Endothelial cell of umbilical vein (primary cell): Measurements from ENCODE around the gene DST. TPM values are rescaled to one million over a fixed set of nuclear protein-coding genes. Genes with fewer than 3 reads are reported as not detected.
"Not testable (repeated sequence)": the region's sequence is repeated elsewhere in the genome, so short reads cannot be mapped to it uniquely, and the experiment has no call there.

Experiments used
- BruUV-seq: library from RNA; stranded (reverse); fragments of 400-500 nt; replicated peaks from 2 replicates; lab custom pipeline; 2021; lab: Mats Ljungman, UMichigan
- CTCF ChIA-PET: fragments of 300-600, 350-600 bp; sonication (Branson Sonifier 250); formaldehyde crosslinking; loops from one replicate; lab custom pipeline; 2021; ENCODE audit warnings: antibody characterized with exemption, inconsistent platforms; lab: Charles Lee
- POLR2A ChIA-PET: fragments of 300-600, 350-600 bp; sonication (Branson Sonifier 250); formaldehyde crosslinking; loops from one replicate; lab custom pipeline; 2021; ENCODE audit warnings: antibody characterized with exemption, inconsistent platforms; lab: Charles Lee
- DNase-seq: peaks from one replicate; pipeline ENCODE4 v3.0.0-alpha.2; 2011; ENCODE audit warnings: low read depth, low spot score
- FAIRE-seq: peaks from 2 replicates; lab custom pipeline; 2011; peaks lifted over from hg19 to GRCh38; lab: Jason Lieb, UNC
- H2AFZ ChIP-seq: 2 replicates; pipeline ENCODE4 v1.6.0; 2012; ENCODE audit warnings: low read depth, low read length, control low read depth, inconsistent platforms
- H3K27ac ChIP-seq: 2 replicates; pipeline ENCODE4 v1.5.1; 2011; ENCODE audit warnings: low read depth, mild to moderate bottlenecking, control low read depth, low read length, moderate library complexity; ENCODE audit not compliant: insufficient read depth
- H3K27me3 ChIP-seq, 2 experiments: 2 replicates each; pipeline versions ENCODE4 v1.6.0 to v1.6.1; 2011; ENCODE audit warnings: low read length in 2 of 2, mixed read lengths in 1 of 2; ENCODE audit not compliant: control insufficient read depth in 2 of 2, insufficient read depth in 2 of 2
- H3K36me3 ChIP-seq, 2 experiments: 2 replicates in 1 of 2; 3 replicates in 1 of 2; pipeline ENCODE4 v1.5.1; 2011; ENCODE audit warnings: low read length in 2 of 2, mild to moderate bottlenecking in 1 of 2, moderate library complexity in 1 of 2; ENCODE audit not compliant: control insufficient read depth in 2 of 2, insufficient read depth in 2 of 2; ENCODE audit errors: extremely low read depth in 1 of 2
- H3K4me1 ChIP-seq: 3 replicates; pipeline ENCODE4 v1.5.1; 2011; ENCODE audit warnings: mild to moderate bottlenecking, low read length; ENCODE audit not compliant: control insufficient read depth, insufficient read depth; ENCODE audit errors: extremely low read depth
- H3K4me2 ChIP-seq: 2 replicates; pipeline ENCODE4 v1.6.1; 2011; ENCODE audit warnings: low read length, control low read depth, mixed read lengths; ENCODE audit not compliant: insufficient read depth
- H3K4me3 ChIP-seq, 3 experiments: fragments of 200-600 bp in 1 of 3; sonication (generic), shearing (Covaris generic) in 1 of 3; replicated peaks in 1 of 3; 2 replicates each; pipeline ENCODE4 v1.5.1; 2011 to 2016; ENCODE audit warnings: control low read depth in 3 of 3, low read length in 3 of 3, mild to moderate bottlenecking in 2 of 3, inconsistent platforms in 1 of 3, low read depth in 1 of 3, moderate library complexity in 1 of 3; ENCODE audit not compliant: insufficient read depth in 1 of 3
- H3K79me2 ChIP-seq: 2 replicates; pipeline ENCODE4 v1.6.0; 2012; ENCODE audit warnings: low read length, inconsistent platforms; ENCODE audit not compliant: control insufficient read depth, insufficient read depth
- H3K9ac ChIP-seq: replicated peaks from 2 replicates; pipeline ENCODE3; 2011; ENCODE audit warnings: low read length, control low read depth; ENCODE audit not compliant: insufficient read depth; ENCODE audit errors: extremely low read depth
- H3K9me1 ChIP-seq: replicated peaks from 3 replicates; pipeline ENCODE4 v1.6.0; 2011; ENCODE audit warnings: mild to moderate bottlenecking, low read length; ENCODE audit not compliant: control insufficient read depth, insufficient read depth; ENCODE audit errors: extremely low read depth
- H3K9me3 ChIP-seq: replicated peaks from 2 replicates; pipeline ENCODE4 v1.5.1; 2012; ENCODE audit warnings: low read length, inconsistent platforms; ENCODE audit not compliant: control insufficient read depth, insufficient read depth
- H4K20me1 ChIP-seq: replicated peaks from 2 replicates; pipeline ENCODE3; 2011; ENCODE audit warnings: mild to moderate bottlenecking, low read length; ENCODE audit not compliant: control insufficient read depth, insufficient read depth; ENCODE audit errors: extremely low read depth
- FOS ChIP-seq: IDR thresholded peaks from 2 replicates; pipeline ENCODE4 v1.6.1; 2011; ENCODE audit warnings: mild to moderate bottlenecking, low read length, moderate library complexity, borderline replicate concordance; ENCODE audit not compliant: insufficient read depth
- JUN ChIP-seq: IDR thresholded peaks from 2 replicates; pipeline ENCODE4 v1.6.1; 2011; ENCODE audit warnings: borderline replicate concordance, low read depth; ENCODE audit not compliant: insufficient read length, insufficient read depth
- MAX ChIP-seq: IDR thresholded peaks from 2 replicates; pipeline ENCODE4 v1.6.1; 2011; ENCODE audit not compliant: insufficient read depth, insufficient read length
- POLR2A ChIP-seq: IDR thresholded peaks from 2 replicates; pipeline ENCODE4 v1.6.1; 2012; ENCODE audit warnings: low read depth, mild to moderate bottlenecking, control low read depth, low read length
- dilution Hi-C: fragments of 300-500 bp; cut with MboI; formaldehyde crosslinking; loops from one replicate; pipeline ENCODE4 v1.15.0; 2019; ENCODE audit warnings: low sequenced_read_pairs; ENCODE audit not compliant: extremely low pct_ligation_motif_present
- intact Hi-C: fragments of 100-400 bp; cut with micrococcal nuclease; formaldehyde crosslinking; loops from one replicate; pipeline ENCODE4 v1.10.0; 2022
- polyA plus RNA-seq, 4 experiments: library from polyadenylated mRNA; depleted of rRNA in 3 of 4; stranded (reverse) in 3 of 4; unstranded in 1 of 4; fragments of >200 nt; gene quantifications; 2 replicates each; pipeline versions ENCODE4 v1.2.1 to v1.2.3, GENCODE V29; 2011 to 2012; ENCODE audit warnings: missing spikeins in 1 of 4
- total RNA-seq: library from RNA; stranded (reverse); gene quantifications from 2 replicates; pipeline ENCODE4 v1.2.3, GENCODE V29; 2021

Gene DST
- total and polyA plus RNA-seq, 2 donors (not counting 3 experiments of a cell fraction or from before 2014, with no cell fraction given): 62.3 to 253 TPM

- H3K36me3 ChIP-seq: peaks cover 6 to 15% of the 10 kb centered on the region in 2 experiments
- ChIA-PET POLR2A (no interaction called here), CTCF (interaction anchor here (1.0 to 2.0 kb wide), 6 partner anchors 15 to 127 kb away, joined by 3 to 7 read pairs (median 4); no protein-coding TSS in a partner anchor)
- BruUV-seq: no TSS peak
- DNase-seq (no peak), FAIRE-seq (no peak)
- H3K79me2 ChIP-seq: no peaks in the 10 kb centered on the region
- no peak overlapping the region for H3K4me2 ChIP-seq
- no peaks in the 10 kb centered on the region for H3K9me1 ChIP-seq
- TF ChIP-seq POLR2A: no peak
- no peak for TF ChIP-seq FOS
- TF ChIP-seq JUN: no peak
- no peak for TF ChIP-seq MAX
- intact Hi-C loops (no loop called here), dilution Hi-C loops (no loop called here)
- H3K9me3 ChIP-seq: no peaks in the 10 kb centered on the region
- H4K20me1 ChIP-seq: no peaks in the 10 kb centered on the region
- no peak overlapping the region for H3K9ac ChIP-seq
- H3K4me3 ChIP-seq: no peak overlapping the region
- peaks cover 9% of the 10 kb centered on the region for H3K4me1 ChIP-seq
- no peaks in the 10 kb centered on the region for H3K27me3 ChIP-seq
- no peak overlapping the region for H3K27ac ChIP-seq
- H2AFZ ChIP-seq: no peak overlapping the region
Observed at GRCh38 chr6:56497240-56497639, 145.4 kb downstream of the DST start.

- intact Hi-C loops, POLR2A ChIA-PET, H3K4me2 ChIP-seq, H3K4me3 ChIP-seq, BruUV-seq, H3K9me3 ChIP-seq, H2AFZ ChIP-seq, H3K79me2 ChIP-seq, H3K9ac ChIP-seq, H3K9me1 ChIP-seq, DNase-seq, FAIRE-seq, H3K27me3 ChIP-seq, H4K20me1 ChIP-seq, H3K27ac ChIP-seq, dilution Hi-C loops: not testable (repeated sequence)
- peaks cover 6 to 15% of the 10 kb centered on the region in 2 experiments for H3K36me3 ChIP-seq
- H3K4me1 ChIP-seq: peaks cover 15% of the 10 kb centered on the region
- CTCF ChIA-PET: interaction anchor here (1.0 kb wide), 1 partner anchor 74 kb away, joined by 3 read pairs; no protein-coding TSS in a partner anchor
Observed at GRCh38 chr6:56496650-56497049, 146.0 kb downstream of the DST start.
